Measurements from ENCODE around the gene NDUFV1. TPM values are rescaled to one million over a fixed set of nuclear protein-coding genes. Genes with fewer than 3 reads are reported as not detected.
"Not testable (repeated sequence)": the region's sequence is repeated elsewhere in the genome, so short reads cannot be mapped to it uniquely, and the experiment has no call there.

NDUFV1 gene
- total RNA-seq = 234 TPM

DNA sequence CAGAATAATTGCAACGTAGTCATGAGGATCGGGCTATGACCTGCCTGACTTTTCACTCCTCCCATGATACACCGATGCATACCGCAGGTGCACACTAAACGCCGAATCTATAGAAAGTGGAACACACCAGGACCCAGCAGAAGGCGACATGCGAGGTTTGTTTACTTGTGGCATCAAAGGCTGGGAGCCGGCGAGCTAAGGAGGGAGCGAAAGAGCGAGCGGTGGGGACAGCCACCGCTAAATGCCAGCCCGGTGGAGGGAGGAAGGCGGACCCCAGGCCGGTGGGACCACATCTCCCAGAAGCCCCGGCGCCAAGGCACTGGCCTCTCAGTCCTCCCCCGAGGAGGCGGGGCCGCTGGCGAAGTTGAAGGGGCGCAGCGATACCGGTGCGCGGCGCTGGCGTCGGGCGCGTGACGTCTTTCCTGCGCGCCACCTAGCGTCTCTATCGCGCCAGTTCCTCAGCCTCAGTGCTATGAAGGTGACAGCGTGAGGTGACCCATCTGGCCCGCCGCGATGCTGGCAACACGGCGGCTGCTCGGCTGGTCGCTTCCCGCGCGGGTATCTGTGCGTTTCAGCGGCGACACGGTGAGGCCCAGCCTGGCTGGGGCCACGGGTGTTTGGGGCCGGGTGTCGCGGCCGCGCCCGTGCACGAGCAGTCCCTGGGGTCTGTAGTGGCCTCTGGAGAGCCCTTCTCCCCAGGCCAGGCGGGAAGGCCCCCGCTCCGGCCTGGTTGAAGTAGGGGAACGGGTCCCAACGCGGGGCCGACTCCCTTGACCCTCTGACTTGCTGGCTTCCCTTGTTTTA lies at the start of gene NDUFV1:
TSS of gene NDUFV1 (plus strand) at position 445 of the 804 bp plus-strand sequence. CDS start at position 514, 69 bp downstream.
- peak; percentile 91 to 97 (median 95) for DNase-seq (ENCODE audit: low read depth in 2 of 3, low spot score in 2 of 3)

DNA sequence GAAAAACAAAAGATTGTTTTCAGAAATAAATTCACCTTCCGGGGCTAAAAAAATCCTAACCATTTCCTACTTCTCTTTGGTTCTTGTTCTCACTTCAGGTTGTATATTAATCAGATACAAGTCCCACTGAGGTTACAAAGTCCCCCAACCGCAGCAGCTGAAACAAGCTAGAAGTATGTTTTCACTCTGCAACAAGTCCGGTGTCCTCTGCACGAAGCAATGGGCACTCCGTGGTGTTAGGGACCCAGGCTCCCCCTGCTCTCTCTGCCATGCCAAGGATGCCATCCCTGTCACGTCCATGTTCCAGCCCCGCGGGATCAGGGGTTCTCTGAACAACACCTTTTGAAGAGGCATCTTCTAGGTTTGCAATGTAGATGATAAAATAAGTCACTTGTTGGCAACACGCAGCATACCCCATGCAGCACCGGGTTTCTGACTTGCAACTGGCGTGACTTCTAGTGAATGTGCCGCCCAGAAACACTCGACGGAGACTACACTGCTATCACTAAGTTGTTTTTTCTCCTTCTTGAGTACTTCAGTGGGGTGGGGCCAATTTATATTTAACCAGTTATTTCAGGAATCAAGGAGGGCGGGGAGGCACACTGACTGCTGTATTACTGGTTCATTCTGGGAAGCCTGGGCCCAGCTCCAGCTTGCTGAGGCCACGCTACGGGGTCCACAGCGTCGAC lies 48.5 kb upstream of the NDUFV1 start:
- DNase-seq (ENCODE audit: low read depth in 2 of 3, low spot score in 2 of 3) = no peak

DNA sequence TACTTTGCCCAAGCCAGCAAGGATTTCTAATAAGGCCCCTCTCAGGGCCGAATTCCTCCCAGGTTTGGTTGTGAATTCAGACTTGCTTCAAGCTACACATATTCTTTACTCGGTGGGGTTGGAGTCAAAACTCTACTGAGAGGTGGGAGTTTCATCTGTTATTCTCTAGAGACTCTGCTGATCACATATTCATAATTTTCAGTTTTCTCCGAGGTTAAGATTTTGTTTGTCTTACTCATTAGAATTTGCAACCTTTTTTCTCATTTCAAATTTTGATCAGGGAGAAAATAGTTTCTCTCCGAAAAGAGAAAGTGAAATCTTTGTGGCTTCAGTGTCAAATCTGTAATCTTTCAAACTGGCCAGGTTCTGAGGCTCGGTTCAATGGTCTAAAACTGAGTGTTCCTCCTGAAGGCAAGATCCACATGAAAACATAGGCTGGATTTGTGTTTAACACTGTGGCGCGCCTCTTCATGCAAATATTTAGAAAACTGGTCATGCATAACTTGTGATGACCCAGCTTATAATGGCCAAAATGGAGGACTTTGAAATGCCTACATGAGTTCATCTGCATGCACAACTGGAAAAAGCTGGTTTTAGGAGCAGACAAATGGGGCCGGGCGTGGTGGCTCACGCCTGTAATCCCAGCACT lies 44.6 kb upstream of the NDUFV1 start:
- DNase-seq (ENCODE audit: low read depth in 2 of 3, low spot score in 2 of 3) = no peak

DNA sequence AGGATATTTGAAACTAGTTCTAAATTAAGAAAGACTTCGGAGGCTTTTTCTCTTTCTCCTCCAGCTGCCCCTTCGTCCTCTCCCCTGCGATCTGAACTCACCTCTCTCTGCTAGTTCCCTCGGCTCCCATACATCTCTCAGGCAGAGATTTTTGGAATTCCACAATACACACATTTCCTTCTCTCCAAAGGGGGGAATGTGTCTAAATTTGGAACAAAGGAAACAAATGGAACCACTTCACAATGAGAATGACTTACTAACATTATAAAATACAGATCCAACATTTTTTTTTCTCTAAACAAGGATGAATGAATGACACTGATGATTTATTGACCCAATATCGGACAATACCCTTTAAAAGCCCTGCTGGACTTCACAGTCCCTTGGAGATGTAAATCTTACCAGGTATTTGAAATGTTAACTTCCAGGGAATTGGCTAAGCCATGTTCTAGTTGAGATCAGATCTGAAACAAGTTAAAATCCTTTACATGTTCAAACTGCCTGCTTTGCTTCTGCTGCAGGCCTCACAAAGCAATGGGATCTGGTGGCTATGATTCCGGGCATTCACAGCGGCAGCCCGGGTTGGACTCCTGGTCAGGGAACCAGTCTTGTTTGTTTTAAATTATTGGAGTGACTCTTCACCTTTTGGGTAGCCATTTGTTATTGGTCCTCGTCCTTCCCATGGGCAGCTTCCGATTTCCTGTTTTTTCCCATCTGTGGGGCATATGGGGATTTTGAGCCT lies 43.6 kb upstream of the NDUFV1 start:
- DNase-seq (ENCODE audit: low read depth in 2 of 3, low spot score in 2 of 3) = no peak

DNA sequence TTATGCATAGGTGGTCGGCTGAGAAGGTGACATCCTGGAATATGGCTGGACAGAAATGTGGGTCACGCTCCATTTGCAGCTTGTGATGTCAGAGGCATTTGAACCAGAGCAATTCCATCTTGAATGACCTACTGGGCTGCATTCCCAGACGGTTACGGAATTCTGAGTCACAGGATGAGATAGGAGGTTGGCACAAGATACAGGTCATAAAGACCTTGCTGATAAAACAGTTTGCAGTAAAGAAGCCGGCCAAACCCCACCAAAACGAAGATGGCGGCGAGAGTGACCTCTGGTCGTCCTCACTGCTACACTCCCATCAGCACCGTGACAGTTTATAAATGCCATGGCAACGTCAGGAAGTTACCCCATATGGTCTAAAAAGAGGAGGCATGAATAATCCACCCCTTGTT lies 43.0 kb upstream of the NDUFV1 start:
- not testable (repeated sequence) for DNase-seq (ENCODE audit: low read depth in 2 of 3, low spot score in 2 of 3)

DNA sequence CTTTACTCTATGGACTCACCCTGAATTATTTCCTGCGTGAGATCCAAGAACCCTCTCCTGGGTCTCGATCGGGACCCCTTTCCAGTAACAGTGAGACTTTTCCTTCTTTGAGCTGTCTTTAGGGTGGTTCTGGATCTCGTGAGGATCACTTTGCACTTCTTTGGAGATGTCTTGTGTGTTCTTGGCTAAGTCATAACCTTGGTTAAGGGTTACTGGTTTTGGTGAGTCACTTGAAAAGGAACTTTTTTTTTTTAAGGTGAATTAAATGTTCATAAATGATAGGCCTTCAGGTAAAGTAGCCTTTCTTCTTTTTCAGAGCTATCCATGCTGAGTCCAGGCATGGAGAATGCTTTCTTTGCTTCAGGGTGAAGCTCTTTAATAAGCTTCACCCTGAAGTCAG lies 42.5 kb upstream of the NDUFV1 start:
- DNase-seq (ENCODE audit: low read depth in 2 of 3, low spot score in 2 of 3) = no peak

DNA sequence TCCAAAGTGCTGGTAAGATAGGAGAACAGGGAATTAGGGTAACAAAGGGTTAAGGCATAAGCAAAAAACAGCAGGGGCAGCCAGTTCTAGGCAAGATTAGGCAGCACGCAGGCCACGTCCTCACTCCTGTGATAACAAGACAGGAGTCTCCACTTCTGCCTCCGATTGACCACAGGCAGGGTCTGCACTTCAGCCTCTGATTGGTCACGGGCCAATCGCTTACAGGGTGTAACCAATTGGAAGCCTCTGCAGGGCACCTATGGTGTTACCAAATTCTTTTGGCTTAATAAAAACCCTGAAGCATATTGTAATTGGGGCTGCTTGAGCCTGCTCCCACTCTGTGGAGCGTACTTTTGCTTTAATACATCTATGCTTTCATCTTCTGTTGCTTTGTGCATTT lies 35.3 kb upstream of the NDUFV1 start:
- no peak for DNase-seq (ENCODE audit: low read depth in 2 of 3, low spot score in 2 of 3)

DNA sequence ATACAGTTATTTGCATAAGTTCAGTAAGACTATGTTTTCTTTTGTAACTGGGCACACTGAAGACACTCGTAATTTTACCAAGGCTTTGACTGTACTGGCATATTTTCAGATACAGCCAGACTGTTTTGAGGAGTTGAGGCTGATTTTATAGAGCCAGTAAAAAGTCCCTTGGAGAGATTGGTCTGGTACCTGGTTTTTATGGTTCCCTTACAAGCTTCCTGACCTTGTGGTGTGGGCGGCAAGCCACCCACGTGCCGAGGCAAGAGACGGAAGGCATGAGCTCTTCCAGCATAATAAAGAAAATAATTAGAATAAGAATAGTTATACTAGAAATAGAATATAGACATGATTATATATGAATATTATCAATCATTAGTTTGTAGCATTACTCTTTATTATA lies 34.4 kb upstream of the NDUFV1 start:
- DNase-seq (ENCODE audit: low read depth in 2 of 3, low spot score in 2 of 3) = no peak

DNA sequence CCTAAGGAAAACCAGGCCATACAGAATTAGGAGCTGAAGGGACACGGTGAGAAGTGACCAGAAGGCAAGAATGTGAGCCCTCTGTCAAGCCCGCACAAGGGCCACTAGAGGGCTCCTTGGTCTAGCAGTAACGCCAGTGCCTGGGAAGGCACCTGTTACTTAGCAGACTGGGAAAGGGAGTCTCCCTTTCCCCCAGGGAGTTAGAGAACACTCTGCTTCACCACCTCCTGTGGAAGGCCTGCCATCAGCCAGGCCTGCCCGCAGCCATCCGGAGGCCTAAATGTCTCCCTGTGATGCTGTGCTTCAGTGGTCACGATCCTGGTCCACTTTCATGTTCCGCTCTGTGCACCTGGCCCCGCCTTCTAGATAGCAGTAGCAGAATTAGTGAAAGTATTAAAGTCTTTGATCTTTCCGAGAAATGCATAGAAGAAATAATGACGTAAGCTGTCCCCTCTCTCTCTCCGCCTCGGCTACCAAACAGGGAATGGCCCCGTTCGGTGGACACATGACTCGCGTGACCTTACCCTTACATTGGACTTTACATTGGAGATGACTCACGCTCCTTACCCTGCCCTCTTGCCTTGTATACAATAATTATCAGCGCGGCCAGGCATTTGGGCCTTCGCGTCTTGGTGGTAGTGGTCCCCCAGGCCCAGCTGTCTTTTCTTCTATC lies 33.9 kb upstream of the NDUFV1 start:
- DNase-seq (ENCODE audit: low read depth in 2 of 3, low spot score in 2 of 3) = peak in 1 of 3 donors; percentile 50

DNA sequence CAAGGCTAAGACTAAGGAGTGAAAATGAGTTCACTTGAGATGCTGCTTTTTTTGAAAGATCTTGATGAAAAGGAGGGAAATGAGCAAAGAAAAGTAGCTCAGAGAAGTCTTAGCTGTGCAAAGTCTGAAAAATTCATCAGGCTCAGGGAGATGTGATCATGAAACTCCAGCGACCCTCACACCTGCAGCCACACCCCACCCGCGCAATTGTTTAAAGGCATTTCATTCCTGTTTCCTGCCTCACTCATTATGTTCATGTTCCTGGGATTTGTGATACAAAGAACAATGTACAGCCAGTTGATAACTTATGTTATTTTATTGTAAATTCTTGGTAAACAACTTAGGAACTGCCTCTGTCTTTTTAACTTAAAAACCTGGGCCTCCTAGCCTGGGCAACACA lies 31.8 kb upstream of the NDUFV1 start:
- DNase-seq (ENCODE audit: low read depth in 2 of 3, low spot score in 2 of 3) = no peak

DNA sequence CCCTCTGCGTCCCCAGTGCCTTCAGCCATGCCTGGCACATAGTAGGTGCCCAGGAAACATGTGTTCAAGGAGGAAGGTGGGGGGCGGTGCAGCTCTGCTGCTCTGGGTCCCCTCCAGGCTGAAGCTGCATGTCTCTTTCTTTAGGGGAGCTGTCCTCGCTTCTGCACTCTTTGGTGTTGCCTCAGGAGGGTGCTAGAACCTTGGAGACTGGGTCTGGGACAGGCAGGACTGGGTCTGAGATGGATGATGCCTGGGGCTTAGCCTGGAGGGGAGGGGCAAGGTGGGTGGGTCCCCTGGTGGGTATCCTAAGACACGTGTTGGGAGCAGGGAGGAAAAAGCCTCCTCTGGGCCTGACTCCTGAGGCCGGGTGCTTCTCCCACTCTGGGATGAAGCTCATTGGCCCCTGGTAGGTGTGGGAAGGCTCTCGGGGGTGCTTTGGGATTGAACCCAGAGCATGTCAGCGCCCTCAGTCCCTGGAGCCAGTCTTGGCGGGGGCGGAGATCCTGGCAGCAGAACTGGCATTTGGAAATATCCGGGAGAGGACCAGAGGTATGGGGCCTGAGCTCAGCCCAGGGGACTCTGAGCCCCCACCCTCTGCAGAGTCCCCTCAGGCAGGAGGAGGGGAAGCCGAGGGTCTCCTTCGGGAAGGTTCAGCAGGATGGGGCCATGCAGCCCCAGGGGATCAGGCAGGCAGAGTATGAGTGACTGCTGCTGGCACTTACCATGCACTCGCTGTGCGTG lies 29.8 kb upstream of the NDUFV1 start:
- peak in 2 of 3 donors; percentile 19 to 27 for DNase-seq (ENCODE audit: low read depth in 2 of 3, low spot score in 2 of 3)

DNA sequence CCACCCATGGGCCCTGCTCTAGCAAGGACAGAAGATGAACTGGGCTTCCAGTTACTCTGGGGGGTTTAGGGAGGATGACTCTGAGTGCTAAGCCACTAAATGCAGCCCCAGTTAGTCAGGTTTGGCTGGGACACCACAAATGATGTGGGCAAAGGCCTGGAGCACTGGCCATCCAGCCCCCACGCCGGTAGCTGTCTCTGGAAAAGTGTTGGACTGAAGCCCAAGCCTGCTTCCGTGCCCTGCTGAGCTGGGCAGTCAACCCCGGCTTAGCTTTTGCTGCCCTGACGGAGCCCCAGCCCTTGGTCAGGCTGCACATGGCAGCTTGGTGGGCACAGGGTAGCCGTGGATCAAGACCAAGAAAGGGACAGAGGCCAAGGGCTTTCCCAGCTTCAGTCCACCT lies 28.8 kb upstream of the NDUFV1 start:
- no peak for DNase-seq (ENCODE audit: low read depth in 2 of 3, low spot score in 2 of 3)

DNA sequence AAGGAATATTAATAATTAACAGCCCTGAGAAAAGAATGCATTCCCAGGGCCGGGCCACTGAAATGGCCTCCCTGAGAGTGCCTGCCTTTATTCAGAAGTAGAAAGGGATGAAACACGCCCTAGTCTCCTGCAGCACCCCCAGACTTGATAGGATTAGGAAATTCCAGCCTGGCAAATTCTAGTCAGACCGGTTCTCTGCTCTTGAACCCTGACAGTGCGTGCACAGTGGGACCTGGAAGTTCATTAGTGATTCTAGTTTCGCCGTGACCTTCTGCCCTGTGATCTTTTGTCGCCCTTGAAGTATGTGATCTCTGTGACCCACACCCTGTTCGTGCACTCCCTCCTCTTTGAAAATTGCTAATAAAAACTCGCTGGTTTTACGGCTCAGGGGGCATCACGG lies 25.3 kb upstream of the NDUFV1 start:
- no peak for DNase-seq (ENCODE audit: low read depth in 2 of 3, low spot score in 2 of 3)

DNA sequence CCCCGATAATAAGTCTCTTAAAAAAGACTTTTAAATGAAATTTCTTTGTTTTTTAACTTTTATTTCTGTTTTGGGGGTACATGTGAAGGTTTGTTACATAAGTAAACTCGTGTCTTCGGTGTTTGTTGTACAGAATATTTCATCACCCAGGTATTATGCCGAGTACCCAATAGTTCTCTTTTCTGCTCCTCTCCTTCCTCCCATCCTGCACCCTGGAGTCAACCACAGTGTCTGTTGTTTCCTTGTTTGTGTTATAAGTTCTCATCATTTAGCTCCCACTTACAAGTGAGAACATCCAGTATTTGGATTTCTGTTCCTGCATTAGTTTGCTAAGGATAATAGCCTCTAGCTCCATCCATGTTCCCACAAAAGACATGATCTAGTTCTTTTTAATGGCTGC lies 24.7 kb upstream of the NDUFV1 start:
- DNase-seq (ENCODE audit: low read depth in 2 of 3, low spot score in 2 of 3) = no peak

DNA sequence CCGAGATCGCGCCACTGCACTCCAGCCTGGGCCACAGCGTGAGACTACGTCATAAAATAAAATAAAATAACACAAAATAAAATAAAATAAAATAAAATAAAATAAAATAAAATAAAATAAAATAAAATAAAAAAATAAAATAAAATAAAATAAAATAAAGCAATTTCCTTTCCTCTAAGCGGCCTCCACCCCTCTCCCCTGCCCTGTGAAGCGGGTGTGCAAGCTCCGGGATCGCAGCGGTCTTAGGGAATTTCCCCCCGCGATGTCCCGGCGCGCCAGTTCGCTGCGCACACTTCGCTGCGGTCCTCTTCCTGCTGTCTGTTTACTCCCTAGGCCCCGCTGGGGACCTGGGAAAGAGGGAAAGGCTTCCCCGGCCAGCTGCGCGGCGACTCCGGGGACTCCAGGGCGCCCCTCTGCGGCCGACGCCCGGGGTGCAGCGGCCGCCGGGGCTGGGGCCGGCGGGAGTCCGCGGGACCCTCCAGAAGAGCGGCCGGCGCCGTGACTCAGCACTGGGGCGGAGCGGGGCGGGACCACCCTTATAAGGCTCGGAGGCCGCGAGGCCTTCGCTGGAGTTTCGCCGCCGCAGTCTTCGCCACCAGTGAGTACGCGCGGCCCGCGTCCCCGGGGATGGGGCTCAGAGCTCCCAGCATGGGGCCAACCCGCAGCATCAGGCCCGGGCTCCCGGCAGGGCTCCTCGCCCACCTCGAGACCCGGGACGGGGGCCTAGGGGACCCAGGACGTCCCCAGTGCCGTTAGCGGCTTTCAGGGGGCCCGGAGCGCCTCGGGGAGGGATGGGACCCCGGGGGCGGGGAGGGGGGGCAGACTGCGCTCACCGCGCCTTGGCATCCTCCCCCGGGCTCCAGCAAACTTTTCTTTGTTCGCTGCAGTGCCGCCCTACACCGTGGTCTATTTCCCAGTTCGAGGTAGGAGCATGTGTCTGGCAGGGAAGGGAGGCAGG lies 23.2 kb upstream of the NDUFV1 start, which contains the start of gene GSTP1:
TSS of gene GSTP1 (plus strand) at position 566 of the 958 bp plus-strand sequence. CDS start at position 598, 32 bp downstream.
- DNase-seq (ENCODE audit: low read depth in 2 of 3, low spot score in 2 of 3) = peak; percentile 65 to 92 (median 91)

DNA sequence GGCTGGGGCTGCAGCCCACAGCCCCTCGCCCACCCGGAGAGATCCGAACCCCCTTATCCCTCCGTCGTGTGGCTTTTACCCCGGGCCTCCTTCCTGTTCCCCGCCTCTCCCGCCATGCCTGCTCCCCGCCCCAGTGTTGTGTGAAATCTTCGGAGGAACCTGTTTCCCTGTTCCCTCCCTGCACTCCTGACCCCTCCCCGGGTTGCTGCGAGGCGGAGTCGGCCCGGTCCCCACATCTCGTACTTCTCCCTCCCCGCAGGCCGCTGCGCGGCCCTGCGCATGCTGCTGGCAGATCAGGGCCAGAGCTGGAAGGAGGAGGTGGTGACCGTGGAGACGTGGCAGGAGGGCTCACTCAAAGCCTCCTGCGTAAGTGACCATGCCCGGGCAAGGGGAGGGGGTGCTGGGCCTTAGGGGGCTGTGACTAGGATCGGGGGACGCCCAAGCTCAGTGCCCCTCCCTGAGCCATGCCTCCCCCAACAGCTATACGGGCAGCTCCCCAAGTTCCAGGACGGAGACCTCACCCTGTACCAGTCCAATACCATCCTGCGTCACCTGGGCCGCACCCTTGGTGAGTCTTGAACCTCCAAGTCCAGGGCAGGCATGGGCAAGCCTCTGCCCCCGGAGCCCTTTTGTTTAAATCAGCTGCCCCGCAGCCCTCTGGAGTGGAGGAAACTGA lies 22.4 kb upstream of the NDUFV1 start:
- DNase-seq (ENCODE audit: low read depth in 2 of 3, low spot score in 2 of 3) = peak in 2 of 3 donors; percentile 60 to 67

All from hematopoietic multipotent progenitor cell (in vitro differentiated cells).